Measurements from ENCODE around the gene PLEKHG2. TPM values are rescaled to one million over a fixed set of nuclear protein-coding genes. Genes with fewer than 3 reads are reported as not detected.

The PLEKHG2 gene
- total RNA-seq, 3 donors from 2014 or later = 6.5 to 26.7 (median 17.9) TPM

DNA sequence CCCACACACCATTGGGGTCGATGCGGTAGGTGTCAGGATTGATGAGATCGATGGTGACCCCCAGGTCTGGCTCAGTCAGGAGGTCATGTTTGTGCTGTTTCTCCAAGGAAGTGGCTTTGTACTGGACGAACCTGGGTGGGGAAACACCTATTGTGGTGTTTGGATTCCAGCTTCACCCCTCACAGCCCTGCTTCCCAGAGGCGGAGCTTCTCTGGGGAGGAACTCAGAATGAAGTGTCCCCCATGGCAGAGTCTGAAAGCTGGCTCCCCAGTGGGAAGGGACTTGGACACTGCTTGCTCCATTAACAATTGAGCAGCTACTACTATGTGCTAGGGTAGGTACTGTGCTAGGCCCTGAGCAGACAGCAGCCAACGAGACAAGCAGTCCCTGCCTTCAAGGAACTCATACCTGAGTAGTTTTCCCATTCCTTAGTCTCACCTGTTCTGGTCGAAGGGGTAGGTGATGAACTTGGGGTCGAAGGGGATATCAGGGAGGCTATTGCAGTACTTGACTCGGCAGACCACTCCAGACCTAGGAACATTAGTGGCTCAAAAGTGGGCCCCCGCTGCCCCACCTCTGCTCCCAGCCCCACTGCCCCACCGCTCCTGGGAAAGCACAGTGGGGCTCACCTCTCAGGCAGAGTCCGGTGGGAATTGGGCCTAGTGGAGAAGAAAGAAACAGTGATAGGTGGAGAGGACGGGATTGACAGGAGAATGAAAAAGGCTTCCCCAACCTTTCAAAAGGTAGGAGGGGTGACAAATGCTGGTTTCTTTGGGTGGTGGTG is 22.6 kb upstream of the PLEKHG2 start:
- Histone ChIP-seq H3K9me3 (no peaks in the 10 kb centered on the region), H3K36me3 (ENCODE audit: low read depth) (peaks cover 8% of the 10 kb centered on the region), H3K4me1 (ENCODE audit: low read depth) (peaks cover 15% of the 10 kb centered on the region), H3K4me3 (no peak overlapping the region)
- ATAC-seq (no peak), DNase-seq (peak in 1 of 3 donors; percentile 43)
- intact Hi-C loops (cut with DNase I, micrococcal nuclease) = no loop called here
- TF ChIP-seq, protein P1, sequence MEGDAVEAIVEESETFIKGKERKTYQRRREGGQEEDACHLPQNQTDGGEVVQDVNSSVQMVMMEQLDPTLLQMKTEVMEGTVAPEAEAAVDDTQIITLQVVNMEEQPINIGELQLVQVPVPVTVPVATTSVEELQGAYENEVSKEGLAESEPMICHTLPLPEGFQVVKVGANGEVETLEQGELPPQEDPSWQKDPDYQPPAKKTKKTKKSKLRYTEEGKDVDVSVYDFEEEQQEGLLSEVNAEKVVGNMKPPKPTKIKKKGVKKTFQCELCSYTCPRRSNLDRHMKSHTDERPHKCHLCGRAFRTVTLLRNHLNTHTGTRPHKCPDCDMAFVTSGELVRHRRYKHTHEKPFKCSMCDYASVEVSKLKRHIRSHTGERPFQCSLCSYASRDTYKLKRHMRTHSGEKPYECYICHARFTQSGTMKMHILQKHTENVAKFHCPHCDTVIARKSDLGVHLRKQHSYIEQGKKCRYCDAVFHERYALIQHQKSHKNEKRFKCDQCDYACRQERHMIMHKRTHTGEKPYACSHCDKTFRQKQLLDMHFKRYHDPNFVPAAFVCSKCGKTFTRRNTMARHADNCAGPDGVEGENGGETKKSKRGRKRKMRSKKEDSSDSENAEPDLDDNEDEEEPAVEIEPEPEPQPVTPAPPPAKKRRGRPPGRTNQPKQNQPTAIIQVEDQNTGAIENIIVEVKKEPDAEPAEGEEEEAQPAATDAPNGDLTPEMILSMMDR (IDR thresholded peaks at IDR 0.05) = no peak

DNA sequence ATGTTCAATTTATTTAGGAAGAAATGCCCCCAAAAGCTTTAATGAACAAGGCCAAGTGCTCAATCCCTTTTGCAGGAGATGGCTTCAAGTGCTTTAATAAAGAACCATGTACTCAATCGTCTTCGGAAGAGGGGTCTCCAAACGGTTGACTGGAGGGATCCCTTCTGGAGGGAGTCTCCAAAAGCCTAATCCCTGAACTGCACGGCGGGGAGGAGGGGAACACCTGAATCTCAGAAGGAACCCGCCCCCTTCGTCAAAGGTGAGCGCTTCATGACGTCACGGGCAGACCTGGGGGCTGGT is 22.1 kb upstream of the PLEKHG2 start:
- DNase-seq (peak in 1 of 3 donors; percentile 80), ATAC-seq (peak; percentile 41)
- H3K9me3 ChIP-seq = no peaks in the 10 kb centered on the region
- H3K4me3 ChIP-seq = peak overlapping the region; percentile 100
- peaks cover 8% of the 10 kb centered on the region for H3K36me3 ChIP-seq (ENCODE audit: low read depth)
- TF ChIP-seq, protein P1 (IDR thresholded peaks at IDR 0.05) = no peak
- H3K4me1 ChIP-seq (ENCODE audit: low read depth) = peaks cover 15% of the 10 kb centered on the region
- intact Hi-C loops (cut with DNase I, micrococcal nuclease) = no loop called here

DNA sequence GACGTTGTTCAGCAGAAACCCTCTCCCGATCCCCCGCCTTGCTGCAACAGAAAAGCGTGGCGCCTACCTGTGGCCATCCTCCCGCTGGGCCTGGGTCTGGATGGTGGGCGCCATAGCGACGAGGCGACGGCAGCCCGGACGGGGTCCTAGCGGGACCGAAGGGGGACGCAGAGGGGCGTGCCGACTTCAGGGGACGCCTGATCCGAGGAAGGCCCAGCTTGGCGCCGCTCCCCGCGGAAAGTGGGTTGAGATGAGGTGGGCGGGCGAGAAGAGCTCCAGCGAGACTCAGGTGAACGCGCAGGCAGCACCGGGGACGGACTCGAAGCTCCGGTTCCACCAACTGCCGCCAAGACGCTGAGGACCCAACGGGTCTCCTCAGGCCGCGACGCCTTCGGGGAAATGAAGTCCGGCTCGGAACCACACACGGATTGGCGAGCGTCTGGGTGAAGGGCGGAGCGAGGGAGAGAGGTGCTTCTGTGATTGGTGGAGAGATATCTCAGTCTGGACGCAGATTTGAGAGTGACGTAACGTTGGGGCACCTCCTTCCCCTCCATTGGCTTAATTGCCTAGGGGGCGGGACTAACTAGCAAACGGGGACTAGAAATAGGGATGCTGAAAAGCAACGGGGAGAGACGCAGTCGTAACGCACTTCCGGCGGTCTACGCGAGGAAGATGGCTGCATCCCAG is 21.6 kb upstream of the PLEKHG2 start, which contains the start of the genes MED29 and PAF1:
Gene MED29, plus strand, starts transcription at position 628 of the 687 bp plus-strand sequence. Its CDS starts 45 bp downstream, at position 673.
Gene PAF1, minus strand, starts transcription at position 356 of the 687 bp plus-strand sequence. Its CDS starts 242 bp downstream, at position 114.
- Histone ChIP-seq H3K4me3 (peak within 1 kb of the TSS; percentile 100), H3K4me1 (ENCODE audit: low read depth) (peaks cover 15% of the 10 kb centered on the region), H3K36me3 (ENCODE audit: low read depth) (peaks cover 6% of the 10 kb centered on the region), H3K9me3 (no peaks in the 10 kb centered on the region)
- ATAC-seq = peak; percentile 96
- DNase-seq = peak; percentile 95 to 98 (median 97)
- TF ChIP-seq, protein P1 (IDR thresholded peaks at IDR 0.05) = no peak
- intact Hi-C loops (cut with DNase I, micrococcal nuclease) = no loop called here

DNA sequence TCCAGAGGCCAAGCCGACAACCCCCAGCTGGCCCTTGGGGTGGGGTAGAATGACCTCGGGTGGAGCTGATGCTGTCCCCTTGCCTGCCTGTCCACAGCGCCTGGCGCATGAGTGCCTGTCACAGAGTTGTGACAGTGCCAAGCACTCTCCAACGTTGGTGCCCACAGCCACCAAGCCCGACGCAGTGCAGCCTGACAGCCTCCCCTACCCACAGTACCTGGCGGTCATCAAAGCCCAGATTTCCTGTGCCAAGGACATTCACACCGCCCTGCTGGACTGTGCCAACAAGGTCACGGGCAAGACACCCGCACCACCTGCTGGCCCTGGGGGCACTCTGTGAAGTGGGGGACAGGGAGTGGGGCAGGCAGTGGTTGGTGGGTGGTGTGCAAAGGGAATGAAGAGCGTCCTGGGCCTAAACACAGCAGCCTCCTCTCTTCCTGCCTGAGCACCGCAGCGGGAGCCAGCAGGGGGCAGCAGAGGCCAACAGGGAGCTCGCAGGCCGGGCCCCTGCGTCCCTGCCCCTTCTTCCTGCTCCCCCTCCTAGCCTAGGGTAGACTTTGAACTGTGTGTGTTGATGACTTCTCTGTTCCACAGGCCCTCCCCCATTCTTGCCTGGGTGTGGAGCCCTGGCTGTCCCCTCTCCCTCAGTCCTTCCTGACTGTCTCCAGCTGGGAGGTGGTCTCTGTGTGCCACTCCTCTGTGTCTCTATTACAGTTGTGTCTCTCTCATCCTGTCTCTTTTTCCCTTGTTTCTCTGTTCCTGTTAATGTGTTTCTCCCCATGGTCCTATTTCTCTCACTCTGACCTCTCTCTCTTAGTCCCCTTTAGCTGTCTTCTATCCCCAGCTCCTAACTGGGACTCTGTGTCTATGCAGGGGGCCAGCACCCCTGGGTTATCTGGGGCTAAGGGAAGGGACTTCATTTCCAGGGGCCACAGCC is 14.8 kb upstream of the PLEKHG2 start:
- H3K4me1 ChIP-seq (ENCODE audit: low read depth) = peaks cover 52% of the 10 kb centered on the region
- TF ChIP-seq, protein P1 (IDR thresholded peaks at IDR 0.05) = peak; percentile 95
- no peaks in the 10 kb centered on the region for H3K36me3 ChIP-seq (ENCODE audit: low read depth)
- H3K4me3 ChIP-seq = peak overlapping the region; percentile 4
- peak; percentile 74 for ATAC-seq
- DNase-seq = peak; percentile 95 to 98 (median 97)
- intact Hi-C loops (cut with DNase I, micrococcal nuclease) = no loop called here
- no peaks in the 10 kb centered on the region for H3K9me3 ChIP-seq

DNA sequence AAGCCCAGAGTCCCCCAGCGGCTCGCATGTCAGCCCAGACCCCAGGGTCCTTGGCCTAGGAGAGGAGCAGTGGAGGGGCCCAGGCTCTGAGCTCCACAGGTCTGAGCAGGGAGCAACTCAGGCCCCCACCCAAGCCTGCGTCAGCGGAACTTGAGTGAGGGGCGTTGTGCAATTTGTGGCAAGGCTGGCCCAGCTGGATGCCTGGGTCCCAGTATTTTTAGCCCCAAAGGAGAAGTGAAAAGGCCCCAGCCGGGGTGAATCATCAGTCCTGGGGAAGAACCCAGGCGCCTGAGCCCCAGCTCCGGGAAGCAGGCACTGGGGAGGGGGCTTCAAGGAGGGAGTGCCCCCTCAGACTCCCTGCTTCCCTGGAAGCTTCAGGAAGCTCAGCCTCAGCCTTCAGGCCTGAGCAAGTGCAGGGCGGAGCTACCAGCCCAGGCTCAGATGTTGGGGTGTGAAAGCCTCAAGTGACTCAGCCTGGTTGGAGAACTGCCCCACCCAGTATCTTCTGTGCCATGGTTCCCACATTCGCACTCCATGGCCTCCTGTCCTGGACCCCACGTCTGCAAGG is 14.1 kb upstream of the PLEKHG2 start:
- H3K9me3 ChIP-seq = no peaks in the 10 kb centered on the region
- DNase-seq (peak; percentile 85 to 92 (median 87)), ATAC-seq (peak; percentile 62)
- intact Hi-C loops (cut with DNase I, micrococcal nuclease) = no loop called here
- no peaks in the 10 kb centered on the region for H3K36me3 ChIP-seq (ENCODE audit: low read depth)
- TF ChIP-seq, protein P1 (IDR thresholded peaks at IDR 0.05) = no peak
- peaks cover 52% of the 10 kb centered on the region for H3K4me1 ChIP-seq (ENCODE audit: low read depth)
- H3K4me3 ChIP-seq = no peak overlapping the region

All from mucosa of descending colon (tissue), 3 donors.